Measurements from ENCODE around the gene NPDC1. TPM values are rescaled to one million over a fixed set of nuclear protein-coding genes. Genes with fewer than 3 reads are reported as not detected.
A peak's percentile ranks its signal among the peaks of the same experiment; 100 is the strongest.
"Not testable (repeated sequence)": the region's sequence is repeated elsewhere in the genome, so short reads cannot be mapped to it uniquely, and the experiment has no call there.

Gene NPDC1
- total RNA-seq, 1 donor from 2014 or later = 21.6 TPM

DNA sequence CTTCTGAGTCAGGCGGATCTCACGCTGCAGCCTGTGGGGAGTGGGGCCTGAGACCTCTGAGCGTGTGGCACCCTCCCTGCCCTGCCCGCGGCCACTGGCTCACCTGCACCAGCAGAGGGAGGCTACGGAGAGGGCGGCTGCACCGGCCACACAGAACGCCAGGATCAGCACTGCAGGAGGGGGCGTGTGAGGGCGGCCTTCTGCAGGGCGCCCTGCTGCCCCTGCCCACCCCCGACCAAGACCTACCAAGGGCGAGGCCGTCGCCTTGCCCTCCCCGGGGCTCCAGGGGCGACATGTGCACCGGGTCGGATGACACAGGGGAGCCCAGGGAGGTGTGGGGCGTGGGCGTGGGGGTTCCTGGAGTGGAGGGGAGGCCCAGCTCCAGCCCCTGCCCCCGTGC is 5.4 kb downstream of the NPDC1 start:
- DNase-seq (ENCODE audit: low read depth) = no peak

DNA sequence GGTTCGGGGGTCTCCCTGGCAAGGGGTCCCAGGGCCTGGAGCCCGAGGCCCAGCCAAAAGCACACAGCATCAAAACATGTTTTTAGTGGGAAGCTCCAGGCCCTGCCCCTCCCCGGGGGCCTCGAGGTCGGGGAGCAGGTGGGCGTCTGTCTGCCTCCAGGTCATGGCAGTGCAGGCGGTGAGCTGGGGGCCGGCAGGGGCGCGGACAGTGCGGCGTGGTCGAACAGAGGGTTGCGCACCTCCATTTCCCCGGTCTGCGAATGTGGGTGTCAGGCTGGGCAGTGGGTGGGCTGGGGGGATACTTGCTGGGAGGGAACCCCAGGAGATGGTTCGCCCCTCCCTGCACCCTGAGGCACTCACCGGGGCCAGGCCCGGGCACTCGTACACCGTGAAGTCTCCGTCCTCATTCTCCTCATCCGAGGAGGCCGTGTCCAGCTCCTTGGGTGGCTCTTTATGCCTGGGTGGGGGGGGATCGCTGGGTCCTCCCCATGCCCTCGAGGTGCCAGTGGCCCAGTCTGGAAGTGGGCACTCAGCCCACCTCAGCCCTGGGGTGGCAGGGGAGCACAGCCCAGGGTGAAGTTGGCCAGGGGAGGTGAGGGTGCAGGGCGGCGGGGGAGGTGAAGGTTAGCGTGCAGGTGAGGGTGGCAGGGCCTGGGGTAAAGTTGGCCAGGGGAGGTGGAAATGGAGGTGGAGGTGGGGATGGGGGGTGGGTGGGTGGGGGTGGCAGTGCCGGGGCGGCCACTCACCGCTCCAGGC is 6.2 kb downstream of the NPDC1 start:
- DNase-seq (ENCODE audit: low read depth) = no peak

- no peak for DNase-seq (ENCODE audit: low read depth)
These were observed 7.1 kb downstream of the NPDC1 start for GRCh38 chr9:137038916-137039315.

GRCh38 chr9:137037483-137037882 is 8.5 kb downstream of the NPDC1 start:
- no peak for DNase-seq (ENCODE audit: low read depth)

GRCh38 chr9:137037035-137037434 is 8.9 kb downstream of the NPDC1 start:
- no peak for DNase-seq (ENCODE audit: low read depth)

DNA sequence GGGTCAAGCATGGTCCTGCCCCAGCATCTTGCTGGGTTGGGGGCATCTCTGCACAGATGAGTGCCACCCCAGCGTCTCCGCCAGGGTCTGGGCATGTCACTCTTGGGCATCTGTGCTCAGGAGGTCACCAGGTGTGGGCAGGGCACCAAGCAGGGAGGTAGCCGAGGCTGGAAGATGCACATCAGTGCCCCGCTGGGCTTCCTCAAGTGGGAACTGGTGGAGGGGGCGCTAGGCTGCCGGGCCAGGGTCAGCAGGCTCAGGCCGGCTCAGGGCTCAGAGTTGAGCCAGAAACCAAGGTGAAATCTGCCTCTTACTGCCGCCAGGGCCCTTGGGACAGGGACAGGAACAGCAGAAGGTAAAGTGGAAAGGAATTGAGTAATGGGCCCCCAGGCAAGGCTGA is 10.0 kb downstream of the NPDC1 start:
- no peak for DNase-seq (ENCODE audit: low read depth)

DNA sequence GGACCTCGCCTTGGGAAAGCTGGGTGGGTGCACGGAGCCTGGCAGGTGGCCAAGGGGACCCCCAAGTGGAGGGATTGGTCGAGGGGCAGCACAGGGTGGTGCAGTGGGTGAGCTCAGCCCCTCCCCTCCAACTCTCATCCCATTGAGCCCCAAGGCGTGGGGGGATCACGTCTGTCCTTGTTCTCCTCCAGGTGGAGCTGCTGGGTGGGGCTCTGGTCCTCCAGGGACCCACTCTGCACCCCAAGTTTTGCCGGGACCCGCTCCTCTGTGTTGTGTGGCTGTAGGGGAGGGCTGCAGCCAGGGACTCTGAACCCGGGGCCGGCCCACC is 10.5 kb downstream of the NPDC1 start:
- no peak for DNase-seq (ENCODE audit: low read depth)

GRCh38 chr9:137034709-137035506 is 11.1 kb downstream of the NPDC1 start:
- DNase-seq (ENCODE audit: low read depth) = peak; percentile 71

GRCh38 chr9:137034039-137034708 is 11.8 kb downstream of the NPDC1 start:
- no peak for DNase-seq (ENCODE audit: low read depth)

DNA sequence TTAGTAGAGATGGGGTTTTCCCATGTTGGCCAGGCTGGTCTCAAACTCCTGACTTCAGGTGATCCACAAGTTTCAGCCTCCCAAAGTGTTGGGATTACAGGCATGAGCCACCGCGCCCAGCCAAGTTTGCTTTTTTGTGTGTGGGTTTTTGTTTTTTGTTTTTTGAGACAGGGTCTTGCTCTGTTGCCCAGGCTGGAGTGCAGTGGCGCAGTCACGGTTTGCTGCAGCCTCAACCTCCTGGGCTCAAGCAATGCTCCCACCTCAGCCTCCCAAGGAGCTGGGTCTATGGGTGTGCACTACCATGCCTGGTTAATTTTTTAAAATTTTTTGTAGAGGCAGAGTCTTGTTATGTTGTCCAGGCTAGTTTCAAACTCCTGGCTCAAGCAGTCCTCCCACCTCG is 12.5 kb downstream of the NPDC1 start:
- DNase-seq (ENCODE audit: low read depth) = not testable (repeated sequence)

GRCh38 chr9:137032858-137033257 is 13.1 kb downstream of the NPDC1 start:
- no peak for DNase-seq (ENCODE audit: low read depth)

GRCh38 chr9:137031904-137032640 is 13.9 kb downstream of the NPDC1 start, which contains the start of gene FUT7:
TSS of gene FUT7 (minus strand) at chr9:137032088. CDS start at chr9:137031991, 97 bp downstream.
- no peak for DNase-seq (ENCODE audit: low read depth)

DNA sequence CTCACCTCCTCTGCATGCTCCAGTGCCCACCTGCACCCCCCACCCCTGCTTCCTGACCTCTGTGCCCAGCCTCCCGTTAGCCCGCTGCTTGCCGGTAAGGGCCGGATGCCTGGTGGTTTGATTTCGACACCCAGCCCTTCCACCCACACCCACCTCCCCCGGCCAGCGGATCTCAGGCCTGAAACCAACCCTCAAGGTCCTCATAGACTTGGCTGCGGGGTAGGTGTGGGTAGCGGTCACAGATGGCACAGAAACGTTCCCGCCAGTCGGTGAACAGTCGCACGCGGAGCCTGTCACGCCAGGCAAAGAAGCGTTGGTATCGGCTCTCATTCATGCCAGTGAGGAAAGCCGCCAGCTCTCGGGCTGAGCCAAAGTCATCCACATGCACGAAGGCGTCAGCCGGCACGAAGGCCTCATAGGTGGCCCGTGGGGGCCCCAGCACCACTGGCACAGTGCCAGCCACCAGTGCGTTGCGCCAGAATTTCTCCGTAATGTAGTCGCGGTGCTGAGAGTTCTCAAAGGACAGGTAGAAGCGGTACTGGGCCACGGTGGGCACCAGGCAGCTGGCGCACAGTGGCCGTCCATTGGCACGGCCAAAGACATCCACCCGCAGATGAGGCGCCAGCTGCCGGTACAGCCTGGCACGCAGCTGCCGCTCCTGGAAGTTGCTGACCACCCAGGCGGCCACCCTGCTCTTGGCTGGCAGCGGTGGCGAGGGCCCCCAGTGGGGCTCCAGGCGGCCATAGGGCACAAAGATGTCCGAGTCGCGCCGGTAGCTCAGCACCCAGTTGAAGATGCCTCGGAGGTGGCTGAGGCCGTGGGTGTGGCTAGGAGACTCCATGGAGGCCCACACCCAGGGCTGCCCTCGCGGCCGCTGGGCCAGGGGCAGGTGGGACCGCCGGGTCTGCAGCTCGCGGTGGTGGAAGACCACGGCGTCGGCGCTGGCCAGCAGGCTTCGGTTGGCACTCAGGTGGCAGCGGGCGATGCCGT is 15.1 kb downstream of the NPDC1 start:
- DNase-seq (ENCODE audit: low read depth) = peak; percentile 71

GRCh38 chr9:137030006-137030405 is 16.0 kb downstream of the NPDC1 start:
- DNase-seq (ENCODE audit: low read depth) = no peak

- DNase-seq (ENCODE audit: low read depth) = peak; percentile 29
These were observed 16.7 kb downstream of the NPDC1 start for GRCh38 chr9:137029058-137029936.

DNA sequence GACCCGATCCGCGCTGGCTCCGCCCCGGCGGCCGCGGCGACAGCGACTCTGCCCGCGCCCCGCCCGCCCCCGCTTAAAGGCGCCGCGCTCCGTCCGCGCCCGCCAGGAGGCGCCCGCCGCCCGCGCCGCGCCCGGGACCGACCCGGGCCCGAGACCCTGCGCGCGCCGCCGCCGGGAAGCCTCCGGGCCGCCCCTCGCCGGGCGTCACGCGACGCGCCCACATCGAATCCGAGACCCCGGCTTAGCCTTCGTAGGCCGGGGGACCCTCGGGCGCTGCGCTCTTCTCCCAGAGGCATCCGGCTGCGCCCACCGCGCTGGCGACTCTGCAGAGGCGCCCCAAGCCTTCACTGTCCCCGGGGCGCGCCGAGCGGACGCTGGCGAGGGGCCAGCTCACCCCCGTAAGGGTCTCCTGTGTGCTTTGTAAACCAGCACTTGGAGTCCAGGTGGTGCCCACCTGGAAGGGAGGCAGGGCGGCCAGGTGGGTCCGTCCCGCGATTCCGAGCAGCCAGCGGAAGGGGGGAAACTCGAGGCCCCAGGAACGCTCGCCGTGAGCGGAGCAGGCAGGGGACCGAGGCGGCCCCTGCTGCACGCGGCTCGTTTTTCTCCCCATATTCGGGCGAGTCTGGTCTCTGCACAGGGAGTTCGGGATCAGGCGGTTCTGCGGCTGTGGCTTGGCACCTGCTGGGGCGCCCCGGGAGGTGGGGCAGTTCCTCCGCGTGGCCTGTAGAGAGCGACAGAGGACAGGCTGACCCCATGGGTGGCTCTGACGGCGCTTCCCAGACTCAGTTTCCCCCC is 17.5 kb downstream of the NPDC1 start:
- peak; percentile 19 for DNase-seq (ENCODE audit: low read depth)

DNA sequence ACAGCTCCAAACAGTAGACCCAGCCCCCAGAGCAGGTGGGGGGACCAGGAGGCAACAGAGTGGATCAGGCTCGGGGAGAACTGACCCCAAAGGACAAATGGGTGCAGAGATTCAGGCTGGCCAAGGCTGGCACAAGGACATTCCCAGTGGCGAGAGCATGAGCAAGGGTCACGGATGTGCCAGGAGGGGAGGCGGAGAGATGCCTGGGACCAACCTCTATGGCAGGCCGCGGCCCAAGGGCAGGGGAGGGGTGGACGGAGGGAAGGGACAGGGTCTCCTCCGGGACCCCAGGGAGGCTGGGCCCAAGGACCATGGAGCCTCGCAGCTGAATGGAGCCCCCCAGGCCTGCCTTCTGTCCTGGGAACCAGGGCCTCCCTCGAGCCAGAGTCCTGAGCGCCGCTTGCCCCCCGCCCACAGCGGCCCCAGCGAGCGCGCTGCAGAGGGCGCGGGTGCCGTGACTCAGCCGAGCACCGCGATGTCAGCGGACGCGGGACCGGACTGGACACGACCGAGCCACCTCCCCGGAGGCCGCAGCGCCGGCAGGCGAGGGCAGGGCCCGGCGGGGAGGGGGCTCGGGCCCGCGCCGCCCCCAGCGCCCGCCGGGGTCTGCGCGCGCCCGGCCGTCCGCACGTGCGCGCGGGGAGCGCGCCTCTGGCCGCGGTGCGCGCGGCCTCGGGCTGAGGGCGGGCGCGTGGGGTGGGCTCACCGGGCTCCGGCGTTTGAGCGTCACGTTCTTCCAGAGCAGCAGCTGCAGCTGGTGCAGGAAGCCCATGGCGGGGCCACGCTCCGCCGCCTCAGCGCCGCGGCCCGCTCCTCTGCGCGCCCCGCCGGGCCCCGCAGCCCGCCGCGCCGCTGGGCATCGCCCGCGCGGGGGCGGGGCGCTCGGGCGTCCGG is 18.4 kb downstream of the NPDC1 start, which contains the start of gene ABCA2:
ABCA2 (minus strand) TSS at position 869 of the 894 bp plus-strand sequence; CDS start at position 772, 97 bp downstream.
- no peak for DNase-seq (ENCODE audit: low read depth)

- no peak for DNase-seq (ENCODE audit: low read depth)
These were observed 19.1 kb downstream of the NPDC1 start for GRCh38 chr9:137026828-137027227.
